OCI-LY1 (cell line): ENCODE data around the gene KRT5.

Experiments
- H2AFZ ChIP-seq: fragments of 200-600 bp; sonication (generic), shearing (Covaris generic); 2 replicates; pipeline ENCODE4 v1.6.0; 2014; ENCODE audit warnings: antibody characterized with exemption, mild to moderate bottlenecking, low read length
- H3F3A ChIP-seq: fragments of 200-600 bp; sonication (generic), shearing (Covaris generic); 2 replicates; pipeline ENCODE4 v1.6.0; 2014; ENCODE audit warnings: mild to moderate bottlenecking, antibody characterized with exemption, low read length, moderate library complexity; ENCODE audit not compliant: insufficient read depth
- H3K27ac ChIP-seq: fragments of 200-600 bp; sonication (generic); 2 replicates; pipeline ENCODE4 v1.5.1; 2014; ENCODE audit warnings: low read length, mixed run types, mild to moderate bottlenecking, low read depth; ENCODE audit not compliant: poor library complexity, severe bottlenecking
- H3K27me3 ChIP-seq: fragments of 200-600 bp; sonication (generic); 2 replicates; pipeline ENCODE4 v1.6.0; 2014; ENCODE audit warnings: antibody characterized with exemption, mild to moderate bottlenecking, low read length, moderate library complexity; ENCODE audit not compliant: insufficient read depth
- H3K36me3 ChIP-seq: fragments of 200-600 bp; sonication (generic); 2 replicates; pipeline ENCODE4 v1.6.1; 2014; ENCODE audit warnings: mild to moderate bottlenecking, antibody characterized with exemption, low read length, moderate library complexity, mixed read lengths; ENCODE audit not compliant: insufficient read depth
- H3K4me1 ChIP-seq: fragments of 200-600 bp; sonication (generic); 2 replicates; pipeline ENCODE4 v1.5.1; 2014; ENCODE audit warnings: mild to moderate bottlenecking, low read length, moderate library complexity; ENCODE audit not compliant: insufficient read depth, severe bottlenecking
- H3K4me2 ChIP-seq: fragments of 200-600 bp; sonication (generic), shearing (Covaris generic); 2 replicates; pipeline ENCODE4 v1.6.1; 2014; ENCODE audit warnings: low read length
- H3K4me3 ChIP-seq: fragments of 200-600 bp; sonication (generic); 2 replicates; pipeline ENCODE4 v1.5.1; 2014; ENCODE audit warnings: low read length, low read depth, mild to moderate bottlenecking, mixed read lengths; ENCODE audit not compliant: poor library complexity, severe bottlenecking
- H3K79me2 ChIP-seq: fragments of 200-600 bp; shearing (Covaris generic); 2 replicates; pipeline ENCODE4 v1.6.1; 2016; ENCODE audit warnings: mixed run types, low read length, mixed read lengths; ENCODE audit not compliant: insufficient read depth
- H3K9ac ChIP-seq: fragments of 200-600 bp; sonication (generic), shearing (Covaris generic); 2 replicates; pipeline ENCODE4 v1.6.1; 2014; ENCODE audit warnings: mild to moderate bottlenecking, low read length, mixed read lengths
- H3K9me2 ChIP-seq: fragments of 200-600 bp; sonication (generic), shearing (Covaris generic); 2 replicates; pipeline ENCODE4 v1.6.1; 2014; ENCODE audit warnings: low read depth, mild to moderate bottlenecking, low read length, mixed read lengths
- H3K9me3 ChIP-seq: fragments of 200-600 bp; shearing (Covaris generic); 2 replicates; pipeline ENCODE4 v1.6.1; 2014; ENCODE audit warnings: low read length, mixed read lengths
- H4K20me1 ChIP-seq: fragments of 200-600 bp; sonication (generic), shearing (Covaris generic); 2 replicates; pipeline ENCODE4 v1.6.0; 2016; ENCODE audit warnings: mild to moderate bottlenecking, low read length; ENCODE audit not compliant: insufficient read depth
- CTCF ChIP-seq: fragments of 200-600 bp; sonication (generic), shearing (Covaris generic); IDR thresholded peaks from 2 replicates; pipeline ENCODE4 v1.5.1; 2017; ENCODE audit warnings: mild to moderate bottlenecking, antibody characterized with exemption, low read length, moderate library complexity, mixed read lengths
- EZH2 ChIP-seq: fragments of 200-600 bp; sonication (generic), shearing (Covaris generic); IDR thresholded peaks from 2 replicates; pipeline ENCODE4 v1.8.0; 2017; ENCODE audit warnings: borderline replicate concordance, mixed run types, mild to moderate bottlenecking, antibody characterized with exemption, low read length, moderate library complexity, mixed read lengths

KRT5 gene

GRCh38 chr12:52532636-52533035 lies 12.4 kb upstream of the KRT5 start:
- no peak for TF ChIP-seq CTCF
- no peak for TF ChIP-seq EZH2
- Histone ChIP-seq H3K4me2 (no peak overlapping the region), H3K79me2 (no peaks in the 10 kb centered on the region), H4K20me1 (no peaks in the 10 kb centered on the region), H3K9ac (no peak overlapping the region), H3K4me1 (no peaks in the 10 kb centered on the region), H3K27me3 (no peaks in the 10 kb centered on the region; the same call in 1 of the 2 replicates), H3F3A (no peaks in the 10 kb centered on the region), H3K27ac (no peak overlapping the region), H2AFZ (no peak overlapping the region), H3K4me3 (no peak overlapping the region), H3K36me3 (no peaks in the 10 kb centered on the region), H3K9me3 (no peaks in the 10 kb centered on the region), H3K9me2 (no peaks in the 10 kb centered on the region)

- H3K4me2 ChIP-seq: no peak overlapping the region
- TF ChIP-seq CTCF (no peak), EZH2 (no peak)
Observed at GRCh38 chr12:52531566-52532300, 11.5 kb upstream of the KRT5 start.

GRCh38 chr12:52530905-52531304 lies 10.7 kb upstream of the KRT5 start:
- H4K20me1 ChIP-seq: no peaks in the 10 kb centered on the region
- H3K4me1 ChIP-seq: no peaks in the 10 kb centered on the region
- no peaks in the 10 kb centered on the region for H3K9me3 ChIP-seq
- H3K27me3 ChIP-seq: no peaks in the 10 kb centered on the region; the same call in 1 of the 2 replicates
- H3K9me2 ChIP-seq: no peaks in the 10 kb centered on the region
- H3K4me3 ChIP-seq: no peak overlapping the region
- no peaks in the 10 kb centered on the region for H3K36me3 ChIP-seq
- H3F3A ChIP-seq: no peaks in the 10 kb centered on the region
- H3K4me2 ChIP-seq: no peak overlapping the region
- no peak overlapping the region for H3K27ac ChIP-seq
- no peak overlapping the region for H2AFZ ChIP-seq
- no peaks in the 10 kb centered on the region for H3K79me2 ChIP-seq
- H3K9ac ChIP-seq: no peak overlapping the region
- TF ChIP-seq CTCF (no peak), EZH2 (no peak)

More at GRCh38 chr12:52531566-52532300, 11.5 kb upstream of the KRT5 start:
- no peaks in the 10 kb centered on the region for H3F3A ChIP-seq
- no peaks in the 10 kb centered on the region for H3K9me2 ChIP-seq
- H3K9me3 ChIP-seq: no peaks in the 10 kb centered on the region
- no peak overlapping the region for H2AFZ ChIP-seq
- no peaks in the 10 kb centered on the region for H3K36me3 ChIP-seq
- no peaks in the 10 kb centered on the region for H3K4me1 ChIP-seq
- no peaks in the 10 kb centered on the region for H3K79me2 ChIP-seq
- H3K9ac ChIP-seq: no peak overlapping the region
- H3K27me3 ChIP-seq: no peaks in the 10 kb centered on the region; the same call in 1 of the 2 replicates
- H3K27ac ChIP-seq: no peak overlapping the region
- H3K4me3 ChIP-seq: no peak overlapping the region
- H4K20me1 ChIP-seq: no peaks in the 10 kb centered on the region
